HG03469 (cell line): ENCODE measurements around the gene SHC1.

Experiments used
- ATAC-seq: cut with Tn5 transposase; IDR thresholded peaks from one replicate; pipeline ENCODE4 v1.9.1; 2021; ENCODE audit warnings: mild to moderate bottlenecking, moderate library complexity, moderate number of reproducible peaks; ENCODE audit not compliant: unreplicated experiment

Gene SHC1

GRCh38 chr1:154958681-154959425 is 11.7 kb downstream of the SHC1 start:
- ATAC-seq, result no peak

- ATAC-seq, result no peak
Observed at GRCh38 chr1:154958036-154958435, 12.5 kb downstream of the SHC1 start.

GRCh38 chr1:154957091-154957657 is 13.4 kb downstream of the SHC1 start:
- ATAC-seq, result no peak

GRCh38 chr1:154956544-154956941 is 14.0 kb downstream of the SHC1 start:
- ATAC-seq, result no peak

GRCh38 chr1:154955718-154956543 is 14.6 kb downstream of the SHC1 start, which contains the start of gene PBXIP1:
TSS of gene PBXIP1 (minus strand) at chr1:154956099. CDS start at chr1:154953721, 2,378 bp downstream.
- peak; percentile 35 for ATAC-seq

GRCh38 chr1:154955039-154955717 is 15.4 kb downstream of the SHC1 start:
- ATAC-seq, result peak; percentile 30

GRCh38 chr1:154954541-154954940 is 16.0 kb downstream of the SHC1 start:
- no peak for ATAC-seq

GRCh38 chr1:154953611-154954038 is 16.9 kb downstream of the SHC1 start:
- ATAC-seq, result no peak

GRCh38 chr1:154952664-154953063 is 17.9 kb downstream of the SHC1 start:
- no peak for ATAC-seq

- ATAC-seq, result no peak
Observed at GRCh38 chr1:154951901-154952657, 18.5 kb downstream of the SHC1 start.

- ATAC-seq, result no peak
Observed at GRCh38 chr1:154948079-154948478, 22.5 kb downstream of the SHC1 start.

GRCh38 chr1:154945962-154946850 is 24.3 kb downstream of the SHC1 start:
- no peak for ATAC-seq

GRCh38 chr1:154945160-154945961 is 25.2 kb downstream of the SHC1 start:
- no peak for ATAC-seq

- no peak for ATAC-seq
Observed at GRCh38 chr1:154944401-154945159, 26.0 kb downstream of the SHC1 start.

GRCh38 chr1:154943649-154944400 is 26.7 kb downstream of the SHC1 start:
- no peak for ATAC-seq

GRCh38 chr1:154941333-154942013 is 29.1 kb downstream of the SHC1 start:
- no peak for ATAC-seq
